GM23338 (cell line): Measurements from ENCODE around the gene KLK12. TPM values are rescaled to one million over a fixed set of nuclear protein-coding genes. Genes with fewer than 3 reads are reported as not detected.

ENCODE experiments used
- ATAC-seq: fragments of 200-7000 bp; cut with Tn5 transposase; 3 replicates; pipeline ENCODE4 v1.9.1; 2020
- DNase-seq: peaks from one replicate; pipeline ENCODE4 v3.0.0-alpha.2; 2015; ENCODE audit warnings: low spot score
- H2AFZ ChIP-seq: fragments of 200-600 bp; sonication (generic); 2 replicates; pipeline ENCODE4 v1.8.0; 2016; ENCODE audit warnings: antibody characterized with exemption, mild to moderate bottlenecking, moderate library complexity
- H3F3A ChIP-seq: fragments of 200-600 bp; sonication (generic); replicated peaks from 2 replicates; pipeline ENCODE4 v1.8.0; 2017; ENCODE audit warnings: antibody characterized with exemption, mixed run types, low read depth
- H3K27ac ChIP-seq: fragments of 200-600 bp; sonication (generic); 2 replicates; pipeline ENCODE4 v1.6.1; 2016; ENCODE audit warnings: low read depth
- H3K27me3 ChIP-seq: fragments of 200-600 bp; sonication (generic); 2 replicates; pipeline ENCODE4 v1.8.0; 2016; ENCODE audit warnings: mild to moderate bottlenecking, mixed run types, moderate library complexity; ENCODE audit not compliant: insufficient read depth
- H3K36me3 ChIP-seq: fragments of 200-600 bp; sonication (generic); 2 replicates; pipeline ENCODE4 v1.8.0; 2016; ENCODE audit warnings: mild to moderate bottlenecking; ENCODE audit not compliant: insufficient read depth
- H3K4me1 ChIP-seq: fragments of 200-600 bp; sonication (generic); 2 replicates; pipeline ENCODE4 v1.8.0; 2016; ENCODE audit warnings: mild to moderate bottlenecking, moderate library complexity; ENCODE audit not compliant: insufficient read depth
- H3K4me2 ChIP-seq: fragments of 200-600 bp; sonication (generic); 2 replicates; pipeline ENCODE4 v1.7.1; 2017; ENCODE audit warnings: mixed run types
- H3K4me3 ChIP-seq: fragments of 200-600 bp; sonication (generic); 2 replicates; pipeline ENCODE4 v1.6.1; 2016; ENCODE audit warnings: mixed run types
- H3K79me2 ChIP-seq: fragments of 200-600 bp; sonication (generic); replicated peaks from 2 replicates; pipeline ENCODE4 v1.8.0; 2017; ENCODE audit warnings: mild to moderate bottlenecking; ENCODE audit not compliant: insufficient read depth
- H3K9me2 ChIP-seq: fragments of 200-600 bp; sonication (generic); 2 replicates; pipeline ENCODE4 v1.8.0; 2017; ENCODE audit not compliant: insufficient read depth
- H4K20me1 ChIP-seq: fragments of 200-600 bp; sonication (generic); replicated peaks from 2 replicates; pipeline ENCODE4 v1.8.0; 2017; ENCODE audit warnings: mild to moderate bottlenecking; ENCODE audit not compliant: insufficient read depth
- H3K27ac Mint-ChIP-seq: 2 replicates; pipeline ENCODE4 v1.8.0; 2020; ENCODE audit warnings: inconsistent platforms, mild to moderate bottlenecking, moderate library complexity, mixed read lengths
- H3K27me3 Mint-ChIP-seq: 3 replicates; pipeline ENCODE4 v1.8.0; 2022; ENCODE audit warnings: low read depth, mild to moderate bottlenecking, moderate library complexity, mixed read lengths, inconsistent platforms; ENCODE audit not compliant: insufficient read depth, poor library complexity
- H3K36me3 Mint-ChIP-seq: 3 replicates; pipeline ENCODE4 v1.8.0; 2021; ENCODE audit warnings: low read depth, mild to moderate bottlenecking, inconsistent platforms, moderate library complexity, mixed read lengths
- H3K4me1 Mint-ChIP-seq: 3 replicates; pipeline ENCODE4 v1.8.0; 2020; ENCODE audit warnings: mild to moderate bottlenecking, inconsistent platforms, mixed read lengths
- H3K4me3 Mint-ChIP-seq: 3 replicates; pipeline ENCODE4 v1.8.0; 2021; ENCODE audit warnings: moderate library complexity, mild to moderate bottlenecking, inconsistent platforms, mixed read lengths
- H3K9me3 Mint-ChIP-seq: 3 replicates; pipeline ENCODE4 v1.8.0; 2020; ENCODE audit warnings: moderate library complexity, mild to moderate bottlenecking, inconsistent platforms, mixed read lengths
- CREB1 ChIP-seq: fragments of 250-450 bp; sonication (Bioruptor Pico); IDR thresholded peaks from 2 replicates; pipeline ENCODE4 v1.5.0; 2020; ENCODE audit warnings: low read depth, mild to moderate bottlenecking, moderate library complexity
- CTCF ChIP-seq, 2 experiments: fragments of 200-600 bp in 1 of 2; sonication (generic) in 1 of 2; conservative IDR thresholded peaks; 2 replicates each; pipeline versions ENCODE4 v1.5.1 to v1.6.1; 2016 to 2017; ENCODE audit warnings: antibody characterized with exemption in 2 of 2, low read depth in 2 of 2, mild to moderate bottlenecking in 2 of 2, moderate library complexity in 1 of 2
- ETS1 ChIP-seq: IDR thresholded peaks from 2 replicates; pipeline ENCODE4 v1.6.1; 2016; ENCODE audit warnings: antibody characterized with exemption
- EZH2 ChIP-seq: fragments of 200-600 bp; sonication (generic); IDR thresholded peaks from one replicate; pipeline ENCODE4 v1.8.0; 2017; ENCODE audit warnings: antibody characterized with exemption, mild to moderate bottlenecking, low read depth; ENCODE audit not compliant: unreplicated experiment
- EZH2phosphoT487 ChIP-seq: fragments of 200-600 bp; sonication (generic); IDR thresholded peaks from one replicate; pipeline ENCODE4 v1.8.1; 2018; ENCODE audit warnings: antibody characterized with exemption; ENCODE audit not compliant: unreplicated experiment
- JUNB ChIP-seq: IDR thresholded peaks from one replicate; pipeline ENCODE4 v1.6.1; 2016; ENCODE audit warnings: antibody characterized with exemption; ENCODE audit not compliant: unreplicated experiment
- NANOG ChIP-seq: IDR thresholded peaks from 2 replicates; pipeline ENCODE4 v1.6.1; 2016; ENCODE audit warnings: antibody characterized with exemption, borderline replicate concordance
- POLR2AphosphoS5 ChIP-seq: IDR thresholded peaks from 2 replicates; pipeline ENCODE4 v1.6.1; 2016; ENCODE audit warnings: antibody characterized with exemption, low read depth
- STAT1 ChIP-seq: IDR thresholded peaks from one replicate; pipeline ENCODE4 v1.6.1; 2016; ENCODE audit warnings: antibody characterized with exemption; ENCODE audit not compliant: unreplicated experiment
- ZNF114 ChIP-seq: fragments of 250-450 bp; sonication (Bioruptor Pico); IDR thresholded peaks from 2 replicates; pipeline ENCODE4 v1.5.0; 2020; ENCODE audit warnings: mild to moderate bottlenecking, moderate library complexity
- ZNF331 ChIP-seq: fragments of 250-450 bp; sonication (Bioruptor Pico); IDR thresholded peaks from 2 replicates; pipeline ENCODE4 v1.5.0; 2020; ENCODE audit warnings: low read depth, mild to moderate bottlenecking, moderate library complexity
- polyA plus RNA-seq: library from polyadenylated mRNA; unstranded; fragments of >200 nt; fragmentation: Nextera tagmentation; extraction: Ambion mirVana; gene quantifications from 2 replicates; pipeline ENCODE4 v1.2.1, GENCODE V29; 2016
- total RNA-seq: library from RNA; depleted of rRNA; stranded (reverse); fragments of >200 nt; shearing (Covaris generic); gene quantifications from 2 replicates; pipeline ENCODE4 v1.2.3, GENCODE V29; 2014
- TF ChIP-seq, protein P1 (sequence below): IDR thresholded peaks from one replicate; pipeline ENCODE4 v1.6.1; 2018; ENCODE audit warnings: antibody characterized with exemption; ENCODE audit not compliant: unreplicated experiment
- TF ChIP-seq, protein P2 (sequence below): fragments of 250-450 bp; sonication (Bioruptor Pico); IDR thresholded peaks from 2 replicates; pipeline ENCODE4 v1.5.0; 2020; ENCODE audit warnings: mild to moderate bottlenecking, moderate library complexity

Gene KLK12
- total and polyA plus RNA-seq, 2 experiments from 2014 or later = not detected

GRCh38 chr19:51063664-51064063 lies 28.9 kb upstream of the KLK12 start:
- H3K4me3 Mint-ChIP-seq = peak overlapping the region; percentile 44
- Histone ChIP-seq H3K9me2 (peaks cover 23% of the 10 kb centered on the region), H3F3A (no peaks in the 10 kb centered on the region), H3K79me2 (no peaks in the 10 kb centered on the region), H3K27me3 (no peaks in the 10 kb centered on the region), H3K4me1 (peaks cover 11% of the 10 kb centered on the region; the same call in 1 of the 2 replicates), H3K4me3 (no peak overlapping the region), H3K27ac (no peak overlapping the region), H3K4me2 (no peak overlapping the region), H4K20me1 (no peaks in the 10 kb centered on the region), H2AFZ (no peak overlapping the region), H3K36me3 (no peaks in the 10 kb centered on the region; the same call in 1 of the 2 replicates)
- DNase-seq = no peak
- ATAC-seq = no peak
- no peak overlapping the region for H3K27ac Mint-ChIP-seq
- TF ChIP-seq CREB1 (CRISPR knock-in tag) (no peak), NANOG (no peak), CTCF (conservative IDR thresholded peaks at IDR 0.05; ENCODE audit: low read depth in 2 of 2) (no peak), ZNF114 (no peak), EZH2 (no peak), ETS1 (no peak), STAT1 (no peak), POLR2AphosphoS5 (no peak), JUNB (no peak), EZH2phosphoT487 (no peak), ZNF331 (no peak)
- TF ChIP-seq, protein P1, sequence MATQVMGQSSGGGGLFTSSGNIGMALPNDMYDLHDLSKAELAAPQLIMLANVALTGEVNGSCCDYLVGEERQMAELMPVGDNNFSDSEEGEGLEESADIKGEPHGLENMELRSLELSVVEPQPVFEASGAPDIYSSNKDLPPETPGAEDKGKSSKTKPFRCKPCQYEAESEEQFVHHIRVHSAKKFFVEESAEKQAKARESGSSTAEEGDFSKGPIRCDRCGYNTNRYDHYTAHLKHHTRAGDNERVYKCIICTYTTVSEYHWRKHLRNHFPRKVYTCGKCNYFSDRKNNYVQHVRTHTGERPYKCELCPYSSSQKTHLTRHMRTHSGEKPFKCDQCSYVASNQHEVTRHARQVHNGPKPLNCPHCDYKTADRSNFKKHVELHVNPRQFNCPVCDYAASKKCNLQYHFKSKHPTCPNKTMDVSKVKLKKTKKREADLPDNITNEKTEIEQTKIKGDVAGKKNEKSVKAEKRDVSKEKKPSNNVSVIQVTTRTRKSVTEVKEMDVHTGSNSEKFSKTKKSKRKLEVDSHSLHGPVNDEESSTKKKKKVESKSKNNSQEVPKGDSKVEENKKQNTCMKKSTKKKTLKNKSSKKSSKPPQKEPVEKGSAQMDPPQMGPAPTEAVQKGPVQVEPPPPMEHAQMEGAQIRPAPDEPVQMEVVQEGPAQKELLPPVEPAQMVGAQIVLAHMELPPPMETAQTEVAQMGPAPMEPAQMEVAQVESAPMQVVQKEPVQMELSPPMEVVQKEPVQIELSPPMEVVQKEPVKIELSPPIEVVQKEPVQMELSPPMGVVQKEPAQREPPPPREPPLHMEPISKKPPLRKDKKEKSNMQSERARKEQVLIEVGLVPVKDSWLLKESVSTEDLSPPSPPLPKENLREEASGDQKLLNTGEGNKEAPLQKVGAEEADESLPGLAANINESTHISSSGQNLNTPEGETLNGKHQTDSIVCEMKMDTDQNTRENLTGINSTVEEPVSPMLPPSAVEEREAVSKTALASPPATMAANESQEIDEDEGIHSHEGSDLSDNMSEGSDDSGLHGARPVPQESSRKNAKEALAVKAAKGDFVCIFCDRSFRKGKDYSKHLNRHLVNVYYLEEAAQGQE = no peak
- TF ChIP-seq, protein P2, sequence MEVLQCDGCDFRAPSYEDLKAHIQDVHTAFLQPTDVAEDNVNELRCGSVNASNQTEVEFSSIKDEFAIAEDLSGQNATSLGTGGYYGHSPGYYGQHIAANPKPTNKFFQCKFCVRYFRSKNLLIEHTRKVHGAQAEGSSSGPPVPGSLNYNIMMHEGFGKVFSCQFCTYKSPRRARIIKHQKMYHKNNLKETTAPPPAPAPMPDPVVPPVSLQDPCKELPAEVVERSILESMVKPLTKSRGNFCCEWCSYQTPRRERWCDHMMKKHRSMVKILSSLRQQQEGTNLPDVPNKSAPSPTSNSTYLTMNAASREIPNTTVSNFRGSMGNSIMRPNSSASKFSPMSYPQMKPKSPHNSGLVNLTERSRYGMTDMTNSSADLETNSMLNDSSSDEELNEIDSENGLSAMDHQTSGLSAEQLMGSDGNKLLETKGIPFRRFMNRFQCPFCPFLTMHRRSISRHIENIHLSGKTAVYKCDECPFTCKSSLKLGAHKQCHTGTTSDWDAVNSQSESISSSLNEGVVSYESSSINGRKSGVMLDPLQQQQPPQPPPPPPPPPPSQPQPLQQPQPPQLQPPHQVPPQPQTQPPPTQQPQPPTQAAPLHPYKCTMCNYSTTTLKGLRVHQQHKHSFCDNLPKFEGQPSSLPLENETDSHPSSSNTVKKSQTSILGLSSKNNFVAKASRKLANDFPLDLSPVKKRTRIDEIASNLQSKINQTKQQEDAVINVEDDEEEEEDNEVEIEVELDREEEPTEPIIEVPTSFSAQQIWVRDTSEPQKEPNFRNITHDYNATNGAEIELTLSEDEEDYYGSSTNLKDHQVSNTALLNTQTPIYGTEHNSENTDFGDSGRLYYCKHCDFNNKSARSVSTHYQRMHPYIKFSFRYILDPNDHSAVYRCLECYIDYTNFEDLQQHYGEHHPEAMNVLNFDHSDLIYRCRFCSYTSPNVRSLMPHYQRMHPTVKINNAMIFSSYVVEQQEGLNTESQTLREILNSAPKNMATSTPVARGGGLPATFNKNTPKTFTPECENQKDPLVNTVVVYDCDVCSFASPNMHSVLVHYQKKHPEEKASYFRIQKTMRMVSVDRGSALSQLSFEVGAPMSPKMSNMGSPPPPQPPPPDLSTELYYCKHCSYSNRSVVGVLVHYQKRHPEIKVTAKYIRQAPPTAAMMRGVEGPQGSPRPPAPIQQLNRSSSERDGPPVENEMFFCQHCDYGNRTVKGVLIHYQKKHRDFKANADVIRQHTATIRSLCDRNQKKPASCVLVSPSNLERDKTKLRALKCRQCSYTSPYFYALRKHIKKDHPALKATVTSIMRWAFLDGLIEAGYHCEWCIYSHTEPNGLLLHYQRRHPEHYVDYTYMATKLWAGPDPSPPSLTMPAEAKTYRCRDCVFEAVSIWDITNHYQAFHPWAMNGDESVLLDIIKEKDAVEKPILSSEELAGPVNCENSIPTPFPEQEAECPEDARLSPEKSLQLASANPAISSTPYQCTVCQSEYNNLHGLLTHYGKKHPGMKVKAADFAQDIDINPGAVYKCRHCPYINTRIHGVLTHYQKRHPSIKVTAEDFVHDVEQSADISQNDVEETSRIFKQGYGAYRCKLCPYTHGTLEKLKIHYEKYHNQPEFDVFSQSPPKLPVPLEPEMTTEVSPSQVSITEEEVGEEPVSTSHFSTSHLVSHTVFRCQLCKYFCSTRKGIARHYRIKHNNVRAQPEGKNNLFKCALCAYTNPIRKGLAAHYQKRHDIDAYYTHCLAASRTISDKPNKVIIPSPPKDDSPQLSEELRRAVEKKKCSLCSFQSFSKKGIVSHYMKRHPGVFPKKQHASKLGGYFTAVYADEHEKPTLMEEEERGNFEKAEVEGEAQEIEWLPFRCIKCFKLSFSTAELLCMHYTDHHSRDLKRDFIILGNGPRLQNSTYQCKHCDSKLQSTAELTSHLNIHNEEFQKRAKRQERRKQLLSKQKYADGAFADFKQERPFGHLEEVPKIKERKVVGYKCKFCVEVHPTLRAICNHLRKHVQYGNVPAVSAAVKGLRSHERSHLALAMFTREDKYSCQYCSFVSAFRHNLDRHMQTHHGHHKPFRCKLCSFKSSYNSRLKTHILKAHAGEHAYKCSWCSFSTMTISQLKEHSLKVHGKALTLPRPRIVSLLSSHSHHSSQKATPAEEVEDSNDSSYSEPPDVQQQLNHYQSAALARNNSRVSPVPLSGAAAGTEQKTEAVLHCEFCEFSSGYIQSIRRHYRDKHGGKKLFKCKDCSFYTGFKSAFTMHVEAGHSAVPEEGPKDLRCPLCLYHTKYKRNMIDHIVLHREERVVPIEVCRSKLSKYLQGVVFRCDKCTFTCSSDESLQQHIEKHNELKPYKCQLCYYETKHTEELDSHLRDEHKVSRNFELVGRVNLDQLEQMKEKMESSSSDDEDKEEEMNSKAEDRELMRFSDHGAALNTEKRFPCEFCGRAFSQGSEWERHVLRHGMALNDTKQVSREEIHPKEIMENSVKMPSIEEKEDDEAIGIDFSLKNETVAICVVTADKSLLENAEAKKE (CRISPR knock-in tag) = no peak
- peaks cover 2% of the 10 kb centered on the region for H3K27me3 Mint-ChIP-seq
- H3K4me1 Mint-ChIP-seq = peaks cover 7% of the 10 kb centered on the region
- no peaks in the 10 kb centered on the region; the same call in 1 of the 3 replicates for H3K9me3 Mint-ChIP-seq
- no peaks in the 10 kb centered on the region for H3K36me3 Mint-ChIP-seq
